GM21423 (cell line): ENCODE data around the gene MRM3.
"Not testable (repeated sequence)": the region's sequence is repeated elsewhere in the genome, so short reads cannot be mapped to it uniquely, and the experiment has no call there.

Experiments used
- ATAC-seq: cut with Tn5 transposase; IDR thresholded peaks from one replicate; pipeline ENCODE4 v1.9.1; 2021; ENCODE audit warnings: mild to moderate bottlenecking, moderate library complexity; ENCODE audit not compliant: unreplicated experiment

The MRM3 gene

GRCh38 chr17:819251-819650, 37.1 kb downstream of the MRM3 start:
- no peak for ATAC-seq

- no peak for ATAC-seq
These were observed 41.3 kb downstream of the MRM3 start for GRCh38 chr17:823501-823902.

- no peak for ATAC-seq
These were observed 42.2 kb downstream of the MRM3 start for GRCh38 chr17:824378-824777.

GRCh38 chr17:825216-825615, 43.1 kb downstream of the MRM3 start:
- ATAC-seq, result no peak

- no peak for ATAC-seq
These were observed 44.6 kb downstream of the MRM3 start for GRCh38 chr17:826778-827177.

- ATAC-seq, result no peak
These were observed 46.6 kb downstream of the MRM3 start for GRCh38 chr17:828761-829160.

- ATAC-seq, result not testable (repeated sequence)
These were observed 47.5 kb downstream of the MRM3 start for GRCh38 chr17:829614-830013.

- no peak for ATAC-seq
These were observed 48.2 kb downstream of the MRM3 start for GRCh38 chr17:830381-830780.

- no peak for ATAC-seq
These were observed 48.8 kb downstream of the MRM3 start for GRCh38 chr17:830950-831349.

- no peak for ATAC-seq
These were observed 52.0 kb downstream of the MRM3 start for GRCh38 chr17:834136-834535.

GRCh38 chr17:835263-835662, 53.1 kb downstream of the MRM3 start:
- ATAC-seq, result no peak

GRCh38 chr17:835721-836120, 53.6 kb downstream of the MRM3 start:
- not testable (repeated sequence) for ATAC-seq

GRCh38 chr17:836151-836550, 54.0 kb downstream of the MRM3 start:
- ATAC-seq, result no peak

- ATAC-seq, result no peak
These were observed 56.3 kb downstream of the MRM3 start for GRCh38 chr17:838486-838885.

GRCh38 chr17:841313-841712, 59.2 kb downstream of the MRM3 start:
- no peak for ATAC-seq
